ENCODE measurements around the gene CELF4.

Gene CELF4

DNA sequence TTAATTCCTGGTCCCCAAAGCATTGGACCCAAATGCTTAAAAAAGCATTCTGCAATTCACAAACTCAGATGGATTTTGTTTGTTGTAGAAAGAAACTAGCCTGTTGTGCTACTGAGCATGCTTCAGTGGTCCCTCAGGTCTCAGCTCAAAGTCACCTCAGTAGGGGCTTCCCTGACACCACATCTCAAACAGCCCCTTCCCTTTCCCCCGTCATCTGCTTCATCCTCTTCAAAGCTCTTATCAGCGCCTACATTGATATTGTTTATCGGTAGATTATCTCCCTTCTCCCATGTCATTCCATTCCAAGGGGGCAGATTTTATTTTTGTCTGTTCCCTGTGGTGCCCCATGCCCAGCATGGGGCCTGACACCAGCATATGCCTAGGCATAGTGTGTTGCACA is 172.9 kb downstream of the CELF4 start:
- Mint-ChIP-seq H3K36me3 (no peaks in the 10 kb centered on the region), H3K27ac (no peak overlapping the region), H3K9me3 (no peaks in the 10 kb centered on the region), H3K4me1 (peaks cover 17% of the 10 kb centered on the region), H3K4me3 (no peak overlapping the region)
- ATAC-seq: no peak
- DNase-seq (ENCODE audit: low spot score in 2 of 2): no peak

DNA sequence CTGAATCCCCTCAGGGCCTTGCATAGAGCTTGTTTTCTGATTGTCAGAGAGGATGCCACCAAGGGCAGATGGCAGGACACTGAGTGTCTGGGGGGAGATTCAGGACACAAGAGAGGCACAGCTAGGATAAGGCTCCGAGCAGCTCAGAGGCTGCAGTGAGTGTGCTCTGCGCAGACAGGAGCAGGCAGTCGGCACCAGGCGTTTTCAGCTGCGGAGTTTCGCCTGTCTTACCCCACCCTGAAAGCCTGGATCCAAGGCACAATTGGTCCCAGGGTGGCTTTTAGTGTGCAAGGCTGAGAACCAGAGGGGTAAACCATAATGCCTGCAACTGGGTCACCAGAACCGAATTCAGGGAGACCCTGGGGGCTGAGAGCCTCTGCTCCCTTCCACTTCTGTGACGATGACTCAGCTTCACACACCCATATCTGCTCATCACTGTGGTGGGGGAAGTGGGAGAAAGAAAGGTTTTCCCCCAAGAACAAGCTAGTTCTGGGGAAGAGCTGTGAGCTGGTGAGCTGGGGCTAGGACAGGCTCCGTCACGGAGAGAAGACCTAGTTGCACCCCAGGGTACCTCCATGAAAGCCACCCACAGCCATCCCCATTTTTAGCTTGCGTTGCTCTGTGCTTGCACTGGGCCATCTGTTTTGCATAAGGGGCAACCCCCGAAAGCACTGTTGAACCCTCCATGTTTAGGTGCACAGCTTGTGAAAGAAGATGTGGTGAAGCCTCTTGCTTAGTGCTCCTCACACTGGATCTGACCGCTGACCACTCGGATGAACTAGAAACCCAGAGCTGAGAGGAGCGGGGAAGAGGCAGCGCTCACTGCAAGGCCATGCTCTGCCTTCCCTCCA is 173.7 kb downstream of the CELF4 start:
- H3K27ac Mint-ChIP-seq: no peak overlapping the region
- ATAC-seq: no peak
- H3K4me1 Mint-ChIP-seq: peaks cover 17% of the 10 kb centered on the region
- H3K36me3 Mint-ChIP-seq: no peaks in the 10 kb centered on the region
- DNase-seq (ENCODE audit: low spot score in 2 of 2): no peak
- no peaks in the 10 kb centered on the region for H3K9me3 Mint-ChIP-seq
- no peak overlapping the region for H3K4me3 Mint-ChIP-seq

DNA sequence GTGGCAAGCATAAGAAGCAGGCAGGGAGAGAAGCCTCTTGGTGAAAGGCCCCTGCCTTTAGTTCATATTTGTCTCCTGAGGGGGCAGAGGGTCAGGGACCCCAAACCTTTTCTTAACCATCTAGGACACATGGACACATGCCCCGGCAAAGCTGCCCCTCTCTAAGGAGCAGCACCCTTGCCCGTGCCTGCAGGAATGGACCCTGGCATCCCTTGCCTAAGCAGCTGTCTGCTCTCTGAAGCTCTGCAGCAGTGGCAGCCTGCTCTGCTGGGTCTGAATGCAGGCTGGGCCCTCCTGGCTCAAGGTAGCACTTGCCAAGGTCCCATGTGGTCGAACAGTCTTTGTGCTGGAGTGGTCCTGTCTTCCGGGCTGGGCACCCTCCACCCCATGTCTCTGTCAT is 174.4 kb downstream of the CELF4 start:
- no peak for DNase-seq (ENCODE audit: low spot score in 2 of 2)
- H3K4me1 Mint-ChIP-seq: peaks cover 19% of the 10 kb centered on the region
- no peaks in the 10 kb centered on the region for H3K9me3 Mint-ChIP-seq
- no peak overlapping the region for H3K27ac Mint-ChIP-seq
- no peak for ATAC-seq
- H3K4me3 Mint-ChIP-seq: no peak overlapping the region
- H3K36me3 Mint-ChIP-seq: no peaks in the 10 kb centered on the region

DNA sequence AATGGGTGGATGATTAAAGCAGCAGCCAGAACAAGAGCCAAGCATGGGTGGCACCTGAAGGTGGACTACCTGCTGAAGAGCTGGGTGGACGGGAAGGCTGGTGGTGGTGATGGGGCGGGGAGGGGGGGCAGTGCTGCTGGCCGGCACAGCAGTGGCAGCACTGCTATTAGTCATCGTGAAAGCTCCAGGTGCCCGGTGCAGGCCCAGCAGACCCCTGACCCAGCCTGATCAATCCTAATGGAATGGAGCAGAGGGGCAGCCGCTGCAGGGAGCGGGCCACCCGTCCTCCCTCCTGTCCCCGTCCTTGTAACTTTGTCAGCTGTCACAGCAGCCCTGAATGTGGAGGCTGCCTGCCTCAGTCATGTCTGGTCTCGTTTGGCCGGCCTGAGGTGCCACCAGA is 174.9 kb downstream of the CELF4 start:
- Mint-ChIP-seq H3K4me3 (no peak overlapping the region), H3K27ac (no peak overlapping the region), H3K4me1 (peaks cover 23% of the 10 kb centered on the region), H3K36me3 (no peaks in the 10 kb centered on the region), H3K9me3 (no peaks in the 10 kb centered on the region)
- DNase-seq (ENCODE audit: low spot score in 2 of 2) (no peak), ATAC-seq (no peak)

DNA sequence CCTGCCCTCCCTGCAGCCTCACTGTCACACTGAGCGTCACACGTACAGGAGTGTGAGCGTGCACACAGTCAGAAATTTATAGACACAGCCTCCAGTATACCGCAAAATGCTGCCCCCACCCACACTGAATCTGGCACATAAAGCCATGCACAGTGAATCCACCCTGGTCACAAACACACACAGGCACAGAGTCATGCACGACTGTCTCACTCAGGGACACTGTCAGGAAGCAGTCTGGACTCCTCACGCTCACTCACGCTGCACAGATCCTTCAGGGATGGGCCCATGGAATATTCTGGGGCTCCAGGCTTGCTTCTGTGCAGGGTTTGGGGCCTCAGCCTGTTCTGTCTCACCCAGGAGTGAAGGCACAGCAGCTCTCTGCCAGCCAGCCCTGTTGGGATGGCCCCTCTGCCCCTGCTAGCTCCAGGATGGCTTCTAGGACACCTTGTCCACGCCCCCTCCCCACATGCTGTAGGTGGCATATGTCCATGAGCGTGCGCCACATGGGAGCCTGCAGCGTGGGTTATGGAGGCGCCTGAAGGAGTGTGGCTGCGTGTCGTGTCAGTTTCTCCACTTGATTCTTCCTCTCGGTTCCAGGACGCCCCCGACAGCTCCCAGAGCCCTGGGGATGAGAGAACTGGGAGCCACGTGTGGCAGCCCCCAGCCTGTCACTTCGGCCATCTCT is 175.8 kb downstream of the CELF4 start:
- no peaks in the 10 kb centered on the region for H3K9me3 Mint-ChIP-seq

DNA sequence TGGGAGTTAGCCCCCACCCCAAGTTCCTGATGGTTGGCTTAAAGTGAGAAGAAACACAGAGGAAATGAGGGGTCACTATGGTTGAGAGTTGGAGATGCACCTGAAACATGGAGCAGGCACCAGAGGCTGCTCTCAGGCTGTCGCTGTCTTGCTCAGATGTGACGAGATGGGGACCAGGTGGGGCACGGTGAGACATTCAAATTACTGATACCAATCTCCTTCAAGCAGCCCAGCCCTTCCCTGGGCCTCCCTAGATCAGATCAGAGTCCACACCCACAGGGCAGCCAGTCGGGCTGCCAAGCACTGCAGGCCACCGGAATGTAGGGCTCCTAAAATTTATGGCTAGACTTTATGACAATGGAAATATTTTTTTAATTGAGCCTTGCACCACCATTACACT is 176.6 kb downstream of the CELF4 start:
- H3K4me3 Mint-ChIP-seq: no peak overlapping the region
- H3K4me1 Mint-ChIP-seq: peaks cover 16% of the 10 kb centered on the region
- H3K36me3 Mint-ChIP-seq: no peaks in the 10 kb centered on the region
- DNase-seq (ENCODE audit: low spot score in 2 of 2): no peak
- H3K9me3 Mint-ChIP-seq: no peaks in the 10 kb centered on the region
- ATAC-seq: no peak
- no peak overlapping the region for H3K27ac Mint-ChIP-seq

More for the DNA sequence above, 175.8 kb downstream of the CELF4 start:
- no peaks in the 10 kb centered on the region for H3K36me3 Mint-ChIP-seq
- no peak for ATAC-seq
- H3K4me1 Mint-ChIP-seq: peaks cover 16% of the 10 kb centered on the region
- no peak overlapping the region for H3K4me3 Mint-ChIP-seq
- DNase-seq (ENCODE audit: low spot score in 2 of 2): no peak
- no peak overlapping the region for H3K27ac Mint-ChIP-seq

DNA sequence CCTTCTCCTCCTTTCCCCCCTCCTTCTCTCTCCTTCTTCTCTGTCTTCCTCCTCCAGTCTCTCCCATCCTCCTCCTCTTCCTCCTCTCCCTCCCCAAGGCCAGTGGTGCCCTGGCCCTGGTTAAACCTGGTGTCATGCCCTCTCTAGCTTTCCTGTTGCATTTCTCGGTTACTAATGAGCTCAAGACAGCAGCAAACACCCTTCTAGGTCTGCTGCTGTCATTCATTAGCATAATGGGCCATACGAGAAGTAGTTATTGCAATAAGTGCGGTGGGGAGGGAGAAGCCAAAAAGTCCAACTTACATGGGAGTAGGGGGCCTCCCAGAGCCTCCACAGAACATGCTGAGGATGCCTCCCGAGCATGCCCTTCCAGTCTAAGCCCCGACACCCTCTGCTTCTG is 177.2 kb downstream of the CELF4 start:
- Mint-ChIP-seq H3K36me3 (no peaks in the 10 kb centered on the region), H3K4me1 (peaks cover 19% of the 10 kb centered on the region), H3K27ac (no peak overlapping the region), H3K4me3 (no peak overlapping the region), H3K9me3 (no peaks in the 10 kb centered on the region)
- DNase-seq (ENCODE audit: low spot score in 2 of 2): no peak
- ATAC-seq: no peak

DNA sequence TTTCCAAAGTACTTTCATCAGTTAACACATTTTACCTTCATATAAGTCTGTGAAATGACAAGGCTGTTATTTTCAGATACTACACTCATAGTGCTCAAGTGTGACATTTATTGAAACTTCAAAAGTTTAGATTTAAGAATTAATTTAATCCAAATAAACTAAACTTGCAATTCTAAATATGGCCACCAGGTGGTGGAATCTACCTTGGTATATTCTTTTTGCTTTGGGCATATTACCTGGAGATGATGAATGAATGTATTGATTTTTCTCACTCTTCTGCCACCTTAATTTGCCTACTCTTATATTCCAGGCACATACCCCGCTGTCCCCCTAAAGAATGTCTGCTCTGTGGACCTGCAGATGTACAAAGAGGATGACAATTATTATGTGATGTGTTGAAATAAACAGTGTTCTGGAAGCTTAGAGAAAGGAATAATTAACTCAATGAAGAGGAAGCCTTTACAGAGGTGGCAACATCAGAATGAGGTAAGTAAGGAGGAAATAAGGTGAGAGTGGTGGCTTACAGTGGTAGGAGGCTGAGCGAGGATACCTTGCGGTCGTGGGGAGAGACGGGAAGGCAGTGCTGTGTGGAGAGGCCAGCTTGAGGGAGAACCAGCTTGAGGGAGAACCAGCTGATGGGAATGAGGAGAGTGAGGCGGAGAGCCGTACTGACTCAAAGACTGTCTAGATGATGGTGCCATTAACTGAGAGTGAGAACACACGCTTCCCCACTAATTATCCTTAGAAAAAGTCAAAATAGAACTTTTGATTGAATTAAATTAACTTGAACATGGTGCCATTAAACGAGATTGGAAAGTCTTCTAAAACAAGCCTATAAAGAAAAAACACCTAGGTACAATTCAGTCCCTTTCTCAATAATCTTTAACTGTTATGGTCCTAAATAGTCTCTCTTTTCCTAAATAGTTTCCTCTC is 179.5 kb downstream of the CELF4 start:
- H3K4me1 Mint-ChIP-seq: peaks cover 12% of the 10 kb centered on the region
- no peaks in the 10 kb centered on the region for H3K9me3 Mint-ChIP-seq
- ATAC-seq (no peak), DNase-seq (ENCODE audit: low spot score in 2 of 2) (no peak)
- no peak overlapping the region for H3K27ac Mint-ChIP-seq
- H3K36me3 Mint-ChIP-seq: no peaks in the 10 kb centered on the region
- no peak overlapping the region for H3K4me3 Mint-ChIP-seq

DNA sequence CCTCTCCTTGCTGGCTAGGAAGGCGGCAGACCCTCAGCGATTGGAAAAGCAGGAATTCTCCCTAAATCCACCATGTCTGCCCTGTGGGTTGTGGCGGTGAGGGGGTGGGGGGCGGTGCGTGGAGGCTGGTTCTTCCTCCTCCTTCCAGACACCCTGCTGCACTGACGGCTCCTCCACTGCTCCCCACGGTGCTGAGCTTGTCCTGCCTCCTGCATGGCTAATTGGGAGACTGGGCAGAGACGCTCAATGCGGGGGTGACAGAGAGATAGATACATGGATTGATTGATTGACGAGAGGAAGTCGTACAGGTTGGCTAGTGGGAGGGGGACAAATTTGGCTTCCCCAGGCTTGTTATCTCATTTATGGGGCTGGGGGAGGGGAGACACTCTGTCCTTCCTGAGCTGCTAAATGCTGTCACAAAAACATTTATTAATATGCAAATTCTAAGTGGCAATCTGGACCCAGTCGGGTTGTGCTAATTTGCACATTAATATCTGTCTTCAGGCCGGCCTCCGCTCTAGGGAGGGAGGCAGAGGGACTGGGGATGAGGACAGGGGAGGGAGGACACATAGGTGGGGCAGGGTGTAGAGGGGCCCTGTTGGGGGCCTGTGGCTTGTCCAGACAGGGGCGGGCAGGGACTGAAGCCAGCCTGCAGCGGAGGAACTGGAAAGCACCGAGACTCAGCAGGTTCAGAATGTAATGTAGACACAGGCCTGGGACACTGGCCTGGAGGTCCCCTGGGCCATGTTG is 181.6 kb downstream of the CELF4 start:
- peaks cover 12% of the 10 kb centered on the region for H3K4me1 Mint-ChIP-seq
- H3K4me3 Mint-ChIP-seq: no peak overlapping the region
- DNase-seq (ENCODE audit: low spot score in 2 of 2) (no peak), ATAC-seq (no peak)
- H3K9me3 Mint-ChIP-seq: peaks cover 4% of the 10 kb centered on the region
- no peaks in the 10 kb centered on the region for H3K36me3 Mint-ChIP-seq
- no peak overlapping the region for H3K27ac Mint-ChIP-seq

DNA sequence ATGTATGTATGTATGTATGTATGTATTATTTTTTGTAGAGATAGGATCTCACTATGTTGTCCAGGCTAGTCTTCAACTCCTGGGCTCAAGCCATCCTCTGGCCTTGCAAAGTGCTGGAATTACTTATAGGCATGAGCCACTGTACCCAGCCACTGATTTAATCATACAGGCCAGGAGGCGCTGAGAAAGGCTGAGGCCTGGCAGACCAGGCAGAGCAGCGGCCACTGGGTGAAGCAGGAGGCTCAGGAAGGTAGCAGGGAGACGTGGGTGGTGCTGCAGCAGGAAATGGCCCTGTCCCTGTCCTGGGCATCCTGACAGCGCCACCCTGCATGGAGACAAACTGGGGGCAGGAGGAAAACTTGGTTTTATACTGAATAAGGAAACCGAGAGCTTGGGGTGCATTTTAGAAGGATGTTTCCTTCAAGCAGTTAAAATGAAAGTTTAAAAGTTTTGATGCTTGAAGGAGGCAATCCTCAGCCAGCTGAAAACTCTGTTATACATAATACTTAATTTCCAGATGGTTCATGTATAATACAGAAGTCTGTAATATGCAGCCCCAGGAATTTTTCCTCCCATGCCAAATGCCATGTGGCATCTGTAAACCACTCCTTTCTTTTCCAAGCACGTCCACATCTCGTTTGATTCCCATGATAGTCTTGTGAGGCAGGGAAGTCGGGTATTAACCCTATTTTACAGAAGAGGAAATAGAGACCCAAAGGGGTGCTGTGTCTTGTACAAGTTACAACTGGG is 182.4 kb downstream of the CELF4 start:
- Mint-ChIP-seq H3K27ac (no peak overlapping the region), H3K4me1 (peaks cover 12% of the 10 kb centered on the region), H3K36me3 (no peaks in the 10 kb centered on the region), H3K4me3 (no peak overlapping the region), H3K9me3 (peaks cover 4% of the 10 kb centered on the region)
- DNase-seq (ENCODE audit: low spot score in 2 of 2): no peak
- no peak for ATAC-seq

DNA sequence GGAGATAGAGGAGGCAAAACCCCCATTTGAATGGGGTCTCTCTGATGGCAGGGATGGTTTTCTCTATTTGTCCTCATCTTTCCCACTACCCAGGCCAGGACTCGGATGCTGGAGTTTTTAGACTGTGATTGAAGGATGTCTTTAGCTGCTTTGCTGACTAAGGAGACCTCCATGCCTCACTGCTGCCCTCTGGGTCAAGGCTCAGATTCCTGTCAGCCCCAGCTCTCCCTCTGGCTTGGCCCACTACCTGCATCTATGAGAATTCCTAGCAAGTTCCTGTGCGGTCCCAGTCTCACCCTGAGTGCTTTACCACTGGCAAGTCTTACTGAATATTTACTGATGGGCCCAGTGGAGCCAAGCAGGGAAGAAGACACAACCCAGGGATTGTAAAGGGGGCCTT is 184.0 kb downstream of the CELF4 start:
- Mint-ChIP-seq H3K4me1 (peaks cover 12% of the 10 kb centered on the region), H3K9me3 (peaks cover 4% of the 10 kb centered on the region), H3K36me3 (no peaks in the 10 kb centered on the region), H3K27ac (no peak overlapping the region), H3K4me3 (no peak overlapping the region)
- ATAC-seq: no peak
- DNase-seq (ENCODE audit: low spot score in 2 of 2): no peak

DNA sequence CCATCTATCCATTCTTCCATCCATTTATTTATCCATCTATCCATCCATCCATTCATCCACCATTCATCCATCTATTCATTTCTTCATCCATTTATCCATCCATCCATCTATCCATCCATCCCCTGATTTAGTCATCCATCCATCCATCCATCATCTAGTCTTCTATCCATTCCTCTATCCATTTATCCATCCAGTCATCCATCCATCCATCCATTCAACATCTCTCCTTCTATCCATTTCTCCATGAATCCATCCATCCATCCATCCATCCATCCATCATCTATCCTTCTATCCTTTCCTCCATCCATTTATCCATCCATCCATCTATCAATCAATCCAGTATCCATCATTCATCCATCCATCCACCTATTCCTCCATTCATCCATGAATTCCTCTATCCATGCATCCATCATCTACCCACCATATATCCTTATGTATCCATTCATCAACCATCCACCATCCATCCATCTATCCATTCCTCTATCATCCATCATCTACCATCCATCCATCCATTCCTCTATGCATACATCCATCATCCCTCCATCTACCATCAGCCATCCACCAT is 185.0 kb downstream of the CELF4 start:
- peaks cover 6% of the 10 kb centered on the region for H3K4me1 Mint-ChIP-seq
- ATAC-seq: no peak
- no peak for DNase-seq (ENCODE audit: low spot score in 2 of 2)
- H3K9me3 Mint-ChIP-seq: peaks cover 4% of the 10 kb centered on the region
- H3K36me3 Mint-ChIP-seq: no peaks in the 10 kb centered on the region
- no peak overlapping the region for H3K27ac Mint-ChIP-seq
- no peak overlapping the region for H3K4me3 Mint-ChIP-seq

DNA sequence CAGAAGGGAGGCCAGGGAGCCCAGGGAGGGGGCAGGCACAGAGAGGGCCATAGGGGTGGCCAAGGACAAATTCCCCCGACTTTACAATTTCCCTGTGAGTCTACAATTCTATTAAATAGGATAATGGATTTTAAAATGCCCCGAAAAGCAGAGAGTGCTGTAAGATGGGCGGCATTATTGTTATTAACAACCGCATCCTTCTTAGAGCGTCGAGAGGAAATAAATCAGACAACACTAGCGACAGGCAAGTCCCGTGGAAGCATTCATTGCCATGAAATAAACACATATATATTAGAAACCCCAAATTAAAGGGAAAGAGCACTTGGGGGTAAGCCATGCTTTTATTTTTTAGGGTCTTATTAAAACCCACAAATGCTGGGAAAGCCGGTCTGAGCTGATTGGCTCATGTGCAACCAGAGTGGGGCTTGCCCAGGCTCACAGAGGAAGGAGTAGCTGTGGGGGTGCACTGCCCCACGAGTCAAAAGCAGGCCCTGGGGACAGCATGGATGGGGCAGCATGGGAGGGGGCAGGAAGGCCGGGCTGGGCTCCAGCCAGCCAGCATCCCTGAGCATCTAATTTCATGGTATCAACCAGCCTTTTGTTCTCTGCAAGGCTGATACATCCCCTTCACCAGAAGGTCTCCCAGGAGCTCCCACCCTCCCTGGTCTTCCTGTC is 187.1 kb downstream of the CELF4 start:
- Mint-ChIP-seq H3K9me3 (peaks cover 4% of the 10 kb centered on the region), H3K4me1 (no peaks in the 10 kb centered on the region), H3K27ac (no peak overlapping the region), H3K36me3 (no peaks in the 10 kb centered on the region), H3K4me3 (no peak overlapping the region)
- no peak for ATAC-seq
- DNase-seq (ENCODE audit: low spot score in 2 of 2): no peak

DNA sequence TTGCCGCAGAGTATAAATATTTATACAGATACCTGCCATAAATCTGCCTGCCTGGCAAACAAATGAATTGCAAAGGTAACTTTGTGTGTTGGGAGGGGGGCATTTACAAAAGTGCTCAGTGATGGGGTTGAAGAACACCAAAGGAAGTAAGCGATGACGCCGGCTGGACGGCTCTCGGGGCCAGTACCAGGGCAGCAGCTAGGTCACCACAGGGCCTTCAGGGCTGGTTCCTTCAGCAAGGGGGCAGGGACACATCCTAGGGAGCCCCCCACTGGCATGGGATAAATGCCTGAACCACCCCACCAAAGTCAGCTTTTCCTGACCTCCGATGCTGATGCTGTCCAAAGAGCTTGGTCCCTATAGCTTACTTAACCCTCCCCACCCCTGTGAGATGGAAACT is 190.4 kb downstream of the CELF4 start:
- DNase-seq (ENCODE audit: low spot score in 2 of 2) (no peak), ATAC-seq (no peak)
- no peak overlapping the region for H3K4me3 Mint-ChIP-seq
- H3K9me3 Mint-ChIP-seq: no peaks in the 10 kb centered on the region
- H3K36me3 Mint-ChIP-seq: no peaks in the 10 kb centered on the region
- H3K27ac Mint-ChIP-seq: no peak overlapping the region
- no peaks in the 10 kb centered on the region for H3K4me1 Mint-ChIP-seq
